Measurements from ENCODE around the gene STIM2. TPM values are rescaled to one million over a fixed set of nuclear protein-coding genes. Genes with fewer than 3 reads are reported as not detected.
A peak's percentile ranks its signal among the peaks of the same experiment; 100 is the strongest.

STIM2 gene
- total and polyA plus RNA-seq, 10 of the 15 experiments (the other 5 are each of a cell fraction or from before 2014, with no cell fraction given) = 4.7 to 41.5 (median 16.9) TPM

DNA sequence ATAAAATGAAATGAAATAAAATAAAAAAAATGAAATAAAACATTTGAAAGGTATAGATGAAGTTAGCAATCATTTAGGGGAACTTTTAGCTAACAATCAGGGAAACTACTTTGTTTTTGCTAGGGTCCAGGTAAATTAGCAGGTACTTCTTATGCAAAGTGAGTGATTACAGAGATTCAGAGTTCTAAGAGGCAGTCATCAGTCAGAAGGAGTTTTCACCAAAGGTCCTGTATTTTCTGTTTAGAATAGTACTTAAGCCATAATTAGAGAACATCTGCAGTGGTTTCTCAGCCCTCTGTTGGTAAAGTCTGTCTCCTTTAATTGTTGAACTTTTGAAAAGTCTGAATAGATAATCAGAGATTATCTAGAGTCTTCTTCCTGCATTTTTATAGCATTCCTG lies 50.6 kb downstream of the STIM2 start (continued):
- TF ChIP-seq SMAD5 (IDR thresholded peaks at IDR 0.05; ENCODE audit: low read depth) = no peak

DNA sequence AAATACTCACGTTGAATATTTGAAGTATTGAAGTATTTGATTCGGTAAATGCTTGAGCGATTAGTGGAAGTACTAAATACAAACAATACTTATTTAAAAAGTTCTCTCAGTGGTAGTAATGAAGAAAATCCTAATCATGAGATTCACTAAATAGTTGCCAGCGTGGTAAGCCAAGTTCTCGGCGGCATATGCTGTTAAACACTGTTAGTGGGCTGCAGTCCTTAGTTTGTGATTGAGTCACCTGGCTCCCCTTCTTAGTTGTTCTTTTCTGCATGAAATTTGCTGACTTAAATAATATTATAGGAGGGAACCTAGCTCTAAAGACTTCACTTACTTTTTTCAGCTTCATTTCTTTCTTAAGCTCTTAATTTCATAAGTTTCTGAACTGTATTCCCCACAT lies 51.4 kb downstream of the STIM2 start:
- peak; percentile 81 for FAIRE-seq
- intact Hi-C loops (cut with micrococcal nuclease; ENCODE audit: unreplicated experiment) = no loop called here
- POLR2A ChIA-PET = no interaction called here

GRCh38 chr4:26912810-26913209 lies 52.2 kb downstream of the STIM2 start:
- H3K9me3 ChIP-seq (replicated peaks; ENCODE audit: control insufficient read depth, insufficient read depth, low read length) = no peaks in the 10 kb centered on the region
- DNase-seq (ENCODE audit: low read depth, low spot score) = no peak
- H3K4me2 ChIP-seq (ENCODE audit: control insufficient read depth, insufficient read depth) = no peak overlapping the region
- no peak overlapping the region for H2AFZ ChIP-seq (ENCODE audit: control insufficient read depth, low read depth, low read length)
- H4K20me1 ChIP-seq (ENCODE audit: control insufficient read depth, insufficient read depth) = no peaks in the 10 kb centered on the region
- POLR2A ChIA-PET = interaction anchor here (0.8 kb wide), 1 partner anchor 60 kb away, joined by 3 read pairs; no protein-coding TSS in a partner anchor
- H3K4me1 ChIP-seq (ENCODE audit: control insufficient read depth, insufficient read depth, low read length) = peaks cover 15% of the 10 kb centered on the region
- H3K27ac ChIP-seq (ENCODE audit: control insufficient read depth, insufficient read depth) = no peak overlapping the region
- H3K36me3 ChIP-seq (ENCODE audit: control insufficient read depth in 2 of 2, insufficient read depth in 2 of 2, low read length in 1 of 2) = no peaks in the 10 kb centered on the region
- no peak overlapping the region for H3K9ac ChIP-seq (ENCODE audit: control insufficient read depth, insufficient read depth, low read length)
- peaks cover 2% of the 10 kb centered on the region; the same call in 1 of the 2 replicates for H3K79me2 ChIP-seq (ENCODE audit: control insufficient read depth, insufficient read depth, low read length)
- RAD21 ChIA-PET (ENCODE audit: unreplicated experiment) = interaction anchor here (0.8 to 1.0 kb wide), 2 partner anchors 26 to 27 kb away, joined by 3 read pairs; no protein-coding TSS in a partner anchor
- intact Hi-C loops (cut with micrococcal nuclease; ENCODE audit: unreplicated experiment) (no loop called here), in situ Hi-C loops (cut with MboI) (no loop called here)
- no peak for FAIRE-seq
- TF ChIP-seq RUNX3 (IDR thresholded peaks at IDR 0.05; ENCODE audit: low read length) = peak; percentile 49; the same call in 1 of the 2 replicates
- TF ChIP-seq CREM (IDR thresholded peaks at IDR 0.05; ENCODE audit: low read depth) = 0 out of 2 replicates have a peak, but pooled peaks have one; percentile 17
- TF ChIP-seq BHLHE40 (IDR thresholded peaks at IDR 0.05; ENCODE audit: borderline replicate concordance in 1 of 2, low read depth in 2 of 2, low read length in 1 of 2) = no peak
- TF ChIP-seq SREBF1 (IDR thresholded peaks at IDR 0.05; ENCODE audit: low read length) = no peak
- TF ChIP-seq, protein P1, sequence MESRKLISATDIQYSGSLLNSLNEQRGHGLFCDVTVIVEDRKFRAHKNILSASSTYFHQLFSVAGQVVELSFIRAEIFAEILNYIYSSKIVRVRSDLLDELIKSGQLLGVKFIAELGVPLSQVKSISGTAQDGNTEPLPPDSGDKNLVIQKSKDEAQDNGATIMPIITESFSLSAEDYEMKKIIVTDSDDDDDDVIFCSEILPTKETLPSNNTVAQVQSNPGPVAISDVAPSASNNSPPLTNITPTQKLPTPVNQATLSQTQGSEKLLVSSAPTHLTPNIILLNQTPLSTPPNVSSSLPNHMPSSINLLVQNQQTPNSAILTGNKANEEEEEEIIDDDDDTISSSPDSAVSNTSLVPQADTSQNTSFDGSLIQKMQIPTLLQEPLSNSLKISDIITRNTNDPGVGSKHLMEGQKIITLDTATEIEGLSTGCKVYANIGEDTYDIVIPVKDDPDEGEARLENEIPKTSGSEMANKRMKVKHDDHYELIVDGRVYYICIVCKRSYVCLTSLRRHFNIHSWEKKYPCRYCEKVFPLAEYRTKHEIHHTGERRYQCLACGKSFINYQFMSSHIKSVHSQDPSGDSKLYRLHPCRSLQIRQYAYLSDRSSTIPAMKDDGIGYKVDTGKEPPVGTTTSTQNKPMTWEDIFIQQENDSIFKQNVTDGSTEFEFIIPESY (IDR thresholded peaks at IDR 0.05) = peak; percentile 99
- H3K27me3 ChIP-seq (replicated peaks in 1 of 2; ENCODE audit: control insufficient read depth in 2 of 2, insufficient read depth in 2 of 2, low read length in 1 of 2) = no peaks in the 10 kb centered on the region
- CTCF ChIA-PET = interaction anchor here (1.0 kb wide), 1 partner anchor 13 kb away, joined by 3 read pairs; no protein-coding TSS in a partner anchor
- peak; percentile 88 for ATAC-seq
- BruUV-seq (replicated peaks) = no TSS peak
- WGBS (ENCODE audit: insufficient coverage, insufficient replicate concordance, low lambda C conversion rate, missing lambda C conversion rate) = 77% methylated on average over 3 of the region's 3 CpGs
- H3K4me3 ChIP-seq = no peak overlapping the region
- SMC1A ChIA-PET (ENCODE audit: uncharacterized antibody, unreplicated experiment) = interaction anchor here (0.9 to 1.6 kb wide), 5 partner anchors 9 to 113 kb away, joined by 3 to 7 read pairs (median 4); no protein-coding TSS in a partner anchor

More for the DNA sequence above, 51.4 kb downstream of the STIM2 start:
- H3K27me3 ChIP-seq (replicated peaks in 1 of 2; ENCODE audit: control insufficient read depth in 2 of 2, insufficient read depth in 2 of 2, low read length in 1 of 2) = no peaks in the 10 kb centered on the region
- peaks cover 21% of the 10 kb centered on the region for H3K4me1 ChIP-seq (ENCODE audit: control insufficient read depth, insufficient read depth, low read length)
- no peaks in the 10 kb centered on the region for H4K20me1 ChIP-seq (ENCODE audit: control insufficient read depth, insufficient read depth)
- BruUV-seq (replicated peaks) = no TSS peak
- H3K36me3 ChIP-seq (ENCODE audit: control insufficient read depth in 2 of 2, insufficient read depth in 2 of 2, low read length in 1 of 2) = no peaks in the 10 kb centered on the region
- no peak overlapping the region for H3K9ac ChIP-seq (ENCODE audit: control insufficient read depth, insufficient read depth, low read length)
- in situ Hi-C loops (cut with MboI) = no loop called here
- H3K4me2 ChIP-seq (ENCODE audit: control insufficient read depth, insufficient read depth) = no peak overlapping the region
- CTCF ChIA-PET = interaction anchor here (1.0 kb wide), 1 partner anchor 13 kb away, joined by 3 read pairs; no protein-coding TSS in a partner anchor
- no peak overlapping the region for H3K4me3 ChIP-seq
- no peak for TF ChIP-seq TAF1 (IDR thresholded peaks at IDR 0.05; ENCODE audit: borderline replicate concordance, low read depth, low read length)
- TF ChIP-seq BACH1 (IDR thresholded peaks at IDR 0.05; ENCODE audit: borderline replicate concordance) = no peak
- TF ChIP-seq HCFC1 (IDR thresholded peaks at IDR 0.05; ENCODE audit: low read length) = no peak
- no peak for TF ChIP-seq STAT3 (IDR thresholded peaks at IDR 0.05; ENCODE audit: low read depth, low read length)
- no peak for TF ChIP-seq YBX1 (IDR thresholded peaks at IDR 0.05)
- TF ChIP-seq NR2F1 (conservative IDR thresholded peaks at IDR 0.05) = no peak
- TF ChIP-seq ESRRA (IDR thresholded peaks at IDR 0.05; ENCODE audit: low read length) = no peak
- TF ChIP-seq NBN (IDR thresholded peaks at IDR 0.05) = no peak
- no peaks in the 10 kb centered on the region for H3K9me3 ChIP-seq (replicated peaks; ENCODE audit: control insufficient read depth, insufficient read depth, low read length)
- H3K79me2 ChIP-seq (ENCODE audit: control insufficient read depth, insufficient read depth, low read length) = peaks cover 2% of the 10 kb centered on the region; the same call in 1 of the 2 replicates
- H2AFZ ChIP-seq (ENCODE audit: control insufficient read depth, low read depth, low read length) = no peak overlapping the region
- H3K27ac ChIP-seq (ENCODE audit: control insufficient read depth, insufficient read depth) = no peak overlapping the region
- 80% methylated on average over 6 of the region's 6 CpGs for WGBS (ENCODE audit: insufficient coverage, insufficient replicate concordance, low lambda C conversion rate, missing lambda C conversion rate)
- RAD21 ChIA-PET (ENCODE audit: unreplicated experiment) = interaction anchor here (1.0 kb wide), 1 partner anchor 25 kb away, joined by 3 read pairs; no protein-coding TSS in a partner anchor
- ATAC-seq = no peak
- DNase-seq (ENCODE audit: low read depth, low spot score) = no peak
- SMC1A ChIA-PET (ENCODE audit: uncharacterized antibody, unreplicated experiment) = interaction anchor here (0.9 to 1.6 kb wide), 5 partner anchors 10 to 113 kb away, joined by 3 to 7 read pairs (median 4); no protein-coding TSS in a partner anchor

Measured in GM12878 (cell line).